Measurements from ENCODE around the gene KCND2. TPM values are rescaled to one million over a fixed set of nuclear protein-coding genes. Genes with fewer than 3 reads are reported as not detected.

Gene KCND2
- total RNA-seq, 1 experiment from 2014 or later, result 0.72 TPM

DNA sequence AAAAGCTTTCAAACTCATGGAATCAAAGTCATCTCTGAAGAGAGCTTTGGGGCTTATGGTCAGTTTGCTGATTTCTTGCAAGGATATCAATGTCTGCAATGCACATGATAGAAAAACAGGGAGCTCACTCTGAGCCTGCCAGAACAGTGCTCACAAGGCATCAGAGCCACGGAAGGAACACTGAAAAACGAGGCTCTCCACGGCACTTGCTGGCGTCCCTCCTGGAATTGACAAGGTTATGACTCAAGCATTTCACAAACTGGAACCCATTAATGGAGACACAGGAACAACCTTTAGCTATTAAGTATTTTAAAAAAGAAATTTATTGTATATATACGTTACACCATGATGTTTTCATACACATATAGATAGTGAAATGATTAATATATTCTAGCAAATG, 266.3 kb downstream of the KCND2 start:
- ChIA-PET CTCF (no interaction called here), POLR2A (ENCODE audit: unreplicated experiment) (no interaction called here)
- Histone ChIP-seq H3K79me2 (ENCODE audit: low read depth) (no peaks in the 10 kb centered on the region), H3K27me3 (ENCODE audit: insufficient read depth, low read depth) (no peaks in the 10 kb centered on the region), H2AFZ (no peak overlapping the region), H4K20me1 (ENCODE audit: insufficient read depth) (no peaks in the 10 kb centered on the region), H3K36me3 (ENCODE audit: low read depth) (no peaks in the 10 kb centered on the region), H3K27ac (no peak overlapping the region), H3K9me3 (ENCODE audit: insufficient read depth, low read depth) (no peaks in the 10 kb centered on the region; the same call in 1 of the 2 replicates), H3K4me3 (no peak overlapping the region), H3K9me2 (ENCODE audit: insufficient read depth) (no peaks in the 10 kb centered on the region; the same call in 1 of the 2 replicates), H3K4me1 (replicated peaks; ENCODE audit: insufficient read depth) (no peaks in the 10 kb centered on the region), H3K4me2 (no peak overlapping the region), H3F3A (ENCODE audit: insufficient read depth, low read depth) (no peaks in the 10 kb centered on the region)
- no peak for DNase-seq
- TF ChIP-seq CTCF (conservative IDR thresholded peaks at IDR 0.05), result no peak
- no peak for TF ChIP-seq EZH2 (IDR thresholded peaks at IDR 0.05; ENCODE audit: low read depth)
- intact Hi-C loops (cut with micrococcal nuclease; ENCODE audit: unreplicated experiment), result no loop called here
- no TSS peak for BruUV-seq (replicated peaks)

DNA sequence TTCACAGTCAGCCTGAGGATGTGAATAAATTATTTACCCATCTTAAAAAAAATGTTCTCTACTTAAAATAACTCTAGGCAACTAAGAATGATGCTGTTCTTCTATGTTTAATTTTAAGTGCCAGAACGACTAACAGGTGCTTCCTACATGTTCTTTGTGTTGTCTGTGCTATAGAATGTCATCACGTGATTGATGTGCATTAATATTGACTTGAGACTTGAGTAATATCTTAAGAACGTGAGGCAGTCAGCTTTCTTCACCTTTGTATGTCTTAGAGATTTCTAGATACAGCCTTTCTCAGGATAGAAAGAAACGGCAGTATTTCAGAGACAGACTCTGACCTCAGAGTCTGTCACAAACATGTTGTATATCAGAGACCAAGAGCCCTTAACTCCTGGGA, 274.6 kb downstream of the KCND2 start:
- no peak overlapping the region for H3K4me3 ChIP-seq
- ChIA-PET CTCF (no interaction called here), POLR2A (ENCODE audit: unreplicated experiment) (no interaction called here)
- H3K27ac ChIP-seq, result no peak overlapping the region
- intact Hi-C loops (cut with micrococcal nuclease; ENCODE audit: unreplicated experiment), result no loop called here
- no peaks in the 10 kb centered on the region for H3K4me1 ChIP-seq (replicated peaks; ENCODE audit: insufficient read depth)
- no peaks in the 10 kb centered on the region for H3K9me2 ChIP-seq (ENCODE audit: insufficient read depth)
- H3K27me3 ChIP-seq (ENCODE audit: insufficient read depth, low read depth), result no peaks in the 10 kb centered on the region
- no peaks in the 10 kb centered on the region for H3K36me3 ChIP-seq (ENCODE audit: low read depth)
- DNase-seq, result no peak
- H3K9me3 ChIP-seq (ENCODE audit: insufficient read depth, low read depth), result no peaks in the 10 kb centered on the region
- no peaks in the 10 kb centered on the region for H3F3A ChIP-seq (ENCODE audit: insufficient read depth, low read depth)
- BruUV-seq (replicated peaks), result no TSS peak
- no peak overlapping the region for H3K4me2 ChIP-seq
- TF ChIP-seq CTCF (conservative IDR thresholded peaks at IDR 0.05), result no peak
- no peaks in the 10 kb centered on the region for H3K79me2 ChIP-seq (ENCODE audit: low read depth)
- H4K20me1 ChIP-seq (ENCODE audit: insufficient read depth), result no peaks in the 10 kb centered on the region
- H2AFZ ChIP-seq, result no peak overlapping the region

DNA sequence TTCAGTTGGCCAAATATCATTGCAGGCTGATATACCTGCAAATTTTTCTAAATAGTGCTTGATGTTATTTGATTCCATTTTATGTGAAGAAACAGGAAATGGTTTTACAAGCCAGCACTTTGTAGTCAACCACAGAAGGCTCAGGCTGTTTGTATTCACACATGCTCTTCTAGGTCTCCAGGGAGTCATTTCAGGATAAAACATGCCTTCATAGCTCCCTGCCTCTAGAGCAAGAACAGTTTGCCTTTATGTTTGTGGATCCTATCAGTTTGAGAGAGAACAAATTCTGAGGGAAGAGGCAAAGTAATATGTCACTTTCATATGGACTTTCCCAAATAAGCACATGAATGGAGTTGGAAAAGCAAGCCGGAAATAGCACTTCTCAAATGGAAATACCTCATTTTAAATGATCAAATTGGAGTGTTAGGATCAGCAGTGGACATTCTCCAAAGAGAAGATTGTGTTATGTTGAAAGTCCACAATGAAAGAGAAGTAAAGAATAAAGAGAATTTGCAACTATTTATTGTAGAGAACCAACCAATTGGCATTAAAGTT, 277.6 kb downstream of the KCND2 start:
- BruUV-seq (replicated peaks), result no TSS peak
- Histone ChIP-seq H3K27me3 (ENCODE audit: insufficient read depth, low read depth) (no peaks in the 10 kb centered on the region), H3K9me2 (ENCODE audit: insufficient read depth) (no peaks in the 10 kb centered on the region), H3K79me2 (ENCODE audit: low read depth) (no peaks in the 10 kb centered on the region), H3K9me3 (ENCODE audit: insufficient read depth, low read depth) (no peaks in the 10 kb centered on the region), H4K20me1 (ENCODE audit: insufficient read depth) (no peaks in the 10 kb centered on the region), H2AFZ (no peak overlapping the region), H3K4me2 (no peak overlapping the region), H3K36me3 (ENCODE audit: low read depth) (no peaks in the 10 kb centered on the region), H3F3A (ENCODE audit: insufficient read depth, low read depth) (no peaks in the 10 kb centered on the region), H3K27ac (no peak overlapping the region), H3K4me1 (replicated peaks; ENCODE audit: insufficient read depth) (no peaks in the 10 kb centered on the region), H3K4me3 (no peak overlapping the region)
- TF ChIP-seq CTCF (conservative IDR thresholded peaks at IDR 0.05) (no peak), EZH2 (IDR thresholded peaks at IDR 0.05; ENCODE audit: low read depth) (no peak)
- ChIA-PET CTCF (no interaction called here), POLR2A (ENCODE audit: unreplicated experiment) (no interaction called here)
- intact Hi-C loops (cut with micrococcal nuclease; ENCODE audit: unreplicated experiment), result loop anchor here (10.0 kb wide), 2 partner anchors 174 to 496 kb away; no protein-coding TSS in a partner anchor
- DNase-seq, result no peak
